ENCODE measurements around the gene CATSPERB. TPM values are rescaled to one million over a fixed set of nuclear protein-coding genes. Genes with fewer than 3 reads are reported as not detected.
"Not testable (repeated sequence)": the region's sequence is repeated elsewhere in the genome, so short reads cannot be mapped to it uniquely, and the experiment has no call there.

The CATSPERB gene, protein sequence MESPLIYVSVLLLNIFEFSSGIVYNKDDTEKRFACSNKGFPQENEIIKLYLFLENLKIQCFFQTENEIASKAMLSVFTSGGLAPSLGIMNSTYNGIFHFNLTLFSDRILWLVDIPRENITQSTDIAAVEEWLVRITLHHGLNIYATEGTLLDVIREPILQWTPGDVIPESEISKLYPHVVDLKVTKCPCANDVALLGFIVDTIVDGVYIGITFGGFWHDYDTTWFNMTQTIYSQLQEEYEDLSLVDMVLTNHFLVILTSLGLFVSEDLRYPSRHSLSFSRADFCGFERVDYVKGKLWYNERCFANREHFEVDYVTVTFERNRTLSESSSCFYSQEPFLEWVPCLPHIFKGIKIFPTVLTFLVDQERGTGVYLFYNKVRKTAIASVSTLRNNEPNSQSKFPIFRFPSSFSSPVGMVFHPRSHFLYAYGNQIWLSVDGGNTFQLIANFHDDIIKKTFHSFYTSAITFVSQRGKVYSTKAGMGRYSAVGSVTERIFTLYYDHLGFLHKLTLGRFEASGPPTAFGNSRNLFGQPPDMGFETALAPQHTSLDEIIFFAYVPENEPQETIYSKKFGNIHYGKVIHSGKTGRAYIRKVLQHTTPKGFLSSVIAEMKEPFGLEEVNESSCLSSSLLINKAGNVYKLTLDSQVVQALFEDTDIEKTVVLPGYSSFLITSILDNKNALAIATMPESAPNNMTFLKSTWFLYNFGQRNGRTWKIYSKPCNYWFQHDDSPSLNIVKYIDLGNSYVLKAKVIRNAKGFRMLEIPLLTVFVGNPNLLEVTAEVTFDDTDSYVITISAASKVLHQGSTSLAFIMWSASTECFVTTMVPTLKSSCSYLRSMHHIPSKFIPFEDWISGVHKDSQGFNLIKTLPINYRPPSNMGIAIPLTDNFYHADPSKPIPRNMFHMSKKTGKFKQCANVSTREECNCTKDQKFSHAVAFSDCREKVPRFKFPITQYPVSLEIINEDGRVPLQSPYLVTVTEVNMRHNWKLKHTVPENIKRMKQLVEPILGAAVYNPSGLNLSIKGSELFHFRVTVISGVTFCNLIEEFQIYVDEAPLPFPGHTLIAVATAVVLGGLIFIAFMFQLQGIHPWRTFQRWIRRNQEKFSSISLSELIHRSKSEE
- polyA plus RNA-seq (ENCODE audit: insufficient read depth in 1 of 5, insufficient read length in 5 of 5, low replicate concordance in 1 of 5): 1 to 10 TPM in 4 of 5 donors, under 1 TPM in 1; 0.64 to 2.0 (median 1.3) TPM
- long read RNA-seq, donor 1: 0 reads
- long read RNA-seq, donor 2: 0 reads
- long read RNA-seq, donor 3: 0 reads
- long read RNA-seq, donor 4: 0 reads
- long read RNA-seq, donor 5: 0 reads
- long read RNA-seq, donor 6: 0 reads
- long read RNA-seq, donor 7: 0 reads
- long read RNA-seq, donor 8: 0 reads

DNA sequence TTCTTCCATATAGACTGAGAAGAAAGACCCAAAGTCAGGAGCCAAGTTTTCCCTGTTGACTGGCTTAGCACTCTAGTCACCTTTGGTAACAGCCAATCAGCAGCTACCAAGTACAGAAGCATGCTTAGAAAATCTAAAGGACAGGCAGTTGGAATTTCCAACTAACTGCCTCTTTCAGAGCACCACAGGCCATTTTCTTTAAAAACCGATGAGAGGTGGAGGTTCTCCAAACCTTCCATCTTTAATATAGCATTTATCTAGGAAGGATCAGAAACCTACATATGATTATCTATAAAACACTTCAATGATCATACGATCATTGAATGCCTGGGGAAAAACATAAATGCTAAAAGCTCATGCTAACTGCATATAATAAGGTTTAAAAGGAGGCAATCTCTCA lies at the start of gene CATSPERB:
CATSPERB (minus strand) TSS at position 101 of the 400 bp plus-strand sequence. CDS start 2,607 bp downstream, outside the sequence.
- DNase-seq: no peak

DNA sequence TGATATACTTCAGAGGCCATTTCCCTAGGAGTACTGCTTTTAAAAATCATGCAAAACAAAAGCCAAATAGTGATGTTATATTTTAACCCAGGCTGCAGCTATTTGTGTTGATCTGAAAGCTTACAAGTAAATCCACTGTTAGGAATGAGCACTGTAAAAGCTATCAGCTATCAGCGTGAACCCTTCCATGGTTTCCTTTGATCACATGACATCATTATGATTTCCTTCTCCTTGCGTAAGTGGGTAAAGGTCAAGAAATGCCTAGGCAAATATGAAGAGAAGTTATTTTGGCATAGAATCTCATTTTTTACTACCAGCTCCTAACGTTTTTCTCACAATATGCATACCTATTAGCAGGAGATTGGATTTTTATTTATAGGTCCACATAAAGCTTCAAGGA lies 48.6 kb upstream of the CATSPERB start:
- no peak for DNase-seq

DNA sequence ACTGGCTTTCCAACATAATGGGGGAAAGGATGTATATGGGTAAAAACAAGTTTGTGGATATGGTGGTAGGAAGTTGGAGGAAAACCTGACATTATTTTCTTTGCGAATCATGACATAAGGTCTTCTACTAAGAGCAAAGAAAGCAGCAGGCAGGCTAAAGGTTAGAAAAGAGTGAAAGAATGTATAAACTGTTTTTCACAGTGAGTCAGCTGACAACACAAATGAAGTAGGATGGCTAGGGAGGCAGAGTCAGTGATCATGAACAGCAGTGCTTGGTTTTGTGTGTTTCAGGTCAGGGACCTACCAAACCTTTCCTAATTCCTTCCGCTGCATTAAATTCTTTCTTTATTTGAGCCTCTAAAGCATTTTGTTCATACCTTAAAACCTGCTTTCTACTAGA lies 46.3 kb upstream of the CATSPERB start:
- no peak for DNase-seq

DNA sequence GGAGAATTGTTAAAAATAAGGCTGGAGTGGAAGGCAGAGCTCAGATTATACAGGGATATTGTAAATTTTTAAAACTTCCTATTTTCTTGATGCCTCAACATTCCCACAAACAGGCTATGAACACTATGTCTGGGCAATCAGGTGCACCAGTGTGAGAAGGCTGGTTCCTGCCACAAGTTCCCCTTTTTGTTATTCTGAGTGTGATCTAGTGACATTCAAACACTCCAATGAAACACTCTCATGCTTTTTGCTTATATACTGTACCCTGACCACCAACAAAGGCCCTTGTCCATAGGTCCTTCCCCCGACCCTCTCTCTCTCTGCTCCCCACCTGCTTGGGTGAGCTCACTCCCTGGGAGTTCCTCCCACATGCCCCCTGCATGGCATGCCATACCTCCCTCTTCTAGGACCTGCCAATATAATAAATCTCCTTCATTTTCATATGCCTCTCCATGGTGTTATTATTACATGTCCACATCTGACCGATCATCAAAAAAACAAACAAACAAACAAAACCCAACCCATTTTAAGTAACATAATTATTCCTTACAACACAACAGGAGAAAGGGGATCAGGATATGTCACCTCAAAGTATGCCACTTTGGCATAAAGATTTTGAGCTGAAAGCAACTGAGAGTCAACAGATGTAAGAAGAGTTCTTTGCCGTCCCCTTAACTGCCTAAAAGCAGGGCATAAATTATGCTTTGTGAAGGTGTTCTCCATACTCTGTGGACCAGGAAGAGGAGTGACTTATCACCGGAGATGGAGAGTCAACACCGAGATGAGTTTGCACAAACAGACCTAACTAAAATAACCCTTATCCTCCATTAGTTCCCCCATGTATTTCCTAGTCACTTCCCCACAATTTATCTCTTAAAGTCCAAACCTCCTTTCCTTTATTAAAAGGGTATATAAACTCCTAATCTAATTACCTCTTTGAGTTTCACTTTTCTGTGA lies 42.5 kb upstream of the CATSPERB start:
- no peak for DNase-seq

DNA sequence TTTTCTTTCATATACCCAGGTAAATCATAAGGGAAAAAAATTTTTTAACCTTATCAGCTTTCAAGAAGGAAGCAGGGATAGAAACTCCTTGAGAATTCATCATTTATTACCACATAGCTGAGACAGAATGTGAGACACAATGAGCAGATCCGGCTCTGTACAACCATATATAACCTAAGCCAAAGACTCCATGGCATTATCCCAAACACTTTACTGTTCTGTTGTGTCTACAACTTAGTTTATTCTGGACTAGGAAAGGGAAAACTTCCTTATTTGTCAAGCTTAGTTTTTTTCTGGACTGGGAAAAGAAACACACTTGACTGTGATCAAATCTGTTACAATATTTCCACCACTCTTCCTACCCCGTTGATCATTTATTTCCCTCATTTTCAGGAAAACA lies 38.3 kb upstream of the CATSPERB start:
- DNase-seq: no peak

DNA sequence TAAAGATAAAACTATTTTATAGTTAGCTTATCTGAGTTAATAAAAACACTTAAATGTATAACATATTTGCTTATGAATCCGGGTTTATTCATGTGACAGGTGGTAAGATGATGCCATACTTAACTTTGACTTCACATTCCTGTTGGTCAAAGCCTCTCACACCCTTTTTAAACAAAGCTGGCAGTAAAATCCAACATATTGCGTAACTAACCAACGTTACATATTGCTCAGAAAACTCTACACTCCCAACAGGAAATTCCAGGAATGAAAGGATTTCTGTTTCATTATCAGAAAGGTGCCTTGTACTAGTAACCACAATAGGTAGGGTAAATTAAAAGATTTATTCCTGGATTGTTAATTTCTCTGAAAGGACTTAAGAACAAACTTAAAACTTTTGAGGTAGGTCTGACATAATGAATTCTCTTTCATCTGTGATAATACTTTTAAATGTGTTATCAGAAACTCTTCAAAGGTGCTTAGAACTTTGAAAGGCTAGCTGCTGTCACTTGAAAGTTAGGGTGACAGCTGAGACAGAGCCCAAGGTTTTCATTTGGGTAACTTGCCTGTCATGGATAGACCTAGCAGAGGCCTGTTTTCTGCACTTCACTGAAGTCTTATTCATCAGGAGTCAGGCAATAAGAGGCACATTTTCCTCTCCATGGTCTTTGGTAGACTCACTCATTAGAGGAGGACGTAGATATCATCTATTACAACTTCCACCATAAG lies 23.8 kb upstream of the CATSPERB start:
- DNase-seq: peak in 1 of 2 donors; percentile 28

DNA sequence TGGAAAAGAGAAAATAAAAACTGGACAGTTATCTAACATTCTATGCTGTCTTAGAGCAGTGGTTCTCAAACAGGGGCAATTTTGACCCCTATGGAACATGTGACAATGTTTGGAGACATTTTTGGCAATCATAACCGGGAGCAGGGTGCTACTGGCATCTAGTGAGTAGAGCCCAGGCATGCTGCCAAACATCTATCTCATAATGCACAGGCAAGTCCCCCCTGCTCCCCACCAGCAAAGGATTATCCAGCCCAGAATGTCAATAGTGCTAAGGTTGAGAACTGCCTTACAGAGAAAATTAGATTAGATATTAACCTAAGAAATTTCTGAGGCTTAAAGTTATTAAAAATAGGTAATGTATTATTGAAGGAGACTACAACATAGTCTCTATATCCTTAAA lies 22.9 kb upstream of the CATSPERB start:
- DNase-seq: peak in 1 of 2 donors; percentile 27

DNA sequence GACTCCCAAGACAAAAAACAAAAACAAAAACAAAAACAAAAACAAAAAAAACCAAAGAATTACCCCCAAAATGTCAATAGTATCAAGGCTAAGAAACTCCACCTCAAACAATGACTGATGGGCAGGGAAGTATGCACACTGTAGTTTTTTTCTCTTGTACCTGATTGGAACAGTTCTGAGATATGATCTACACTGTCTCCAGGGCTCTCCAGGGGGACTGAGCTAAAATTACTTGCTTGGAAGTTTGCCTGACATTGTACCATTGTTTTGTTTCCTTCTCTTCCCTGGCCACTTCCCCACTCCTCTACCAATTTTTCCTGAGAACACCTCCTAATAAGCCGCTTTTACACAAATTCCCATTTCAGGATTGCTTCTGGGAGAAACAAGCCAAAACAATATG lies 22.3 kb upstream of the CATSPERB start:
- no peak for DNase-seq

DNA sequence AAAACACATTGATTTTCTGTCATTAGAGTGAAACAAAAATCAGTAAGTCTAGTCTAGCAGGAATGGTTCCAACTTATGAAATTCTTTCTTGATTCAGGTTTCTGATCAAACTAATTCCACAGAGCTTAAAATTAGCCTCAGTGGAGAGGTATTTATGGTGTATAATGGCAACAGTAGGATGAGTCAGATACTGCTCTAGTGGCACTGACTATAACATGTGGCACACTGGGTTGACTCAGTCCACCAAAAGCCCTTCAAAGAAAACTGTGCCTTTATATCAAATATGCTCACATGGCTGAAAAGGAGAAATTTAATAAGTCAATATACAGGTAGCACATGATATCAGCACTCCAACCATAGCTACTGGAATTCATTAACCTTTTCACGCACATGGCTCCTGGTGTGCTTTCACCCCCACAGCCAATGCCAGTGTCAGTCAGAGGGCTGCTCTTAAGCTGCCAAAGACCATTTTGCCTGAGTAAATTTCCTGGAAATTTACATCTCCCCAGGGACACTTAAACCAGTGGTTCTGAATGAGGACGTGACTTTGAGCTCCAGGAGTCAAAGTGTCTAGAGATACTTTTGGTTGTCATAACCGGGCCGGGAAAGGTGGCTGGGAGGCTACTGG lies 21.7 kb upstream of the CATSPERB start:
- DNase-seq: no peak

DNA sequence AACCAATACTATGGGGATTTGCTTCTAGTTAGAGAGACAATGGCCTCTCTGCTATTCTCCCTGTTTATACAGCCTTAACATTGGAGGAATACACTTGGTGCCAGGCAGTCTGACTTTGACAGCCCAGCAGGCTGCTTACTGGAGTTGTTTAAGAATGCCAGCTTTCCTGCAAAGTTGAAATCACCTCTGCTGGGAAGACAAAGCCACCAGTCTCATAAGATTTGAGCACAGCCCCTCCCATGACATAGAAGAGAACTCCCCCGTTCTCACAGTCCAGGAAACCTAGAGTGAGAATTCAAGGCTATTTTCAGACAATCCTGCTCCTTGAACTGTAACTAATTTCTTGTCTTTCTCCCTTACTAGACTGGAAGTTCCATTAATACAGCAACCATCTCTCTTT lies 21.1 kb upstream of the CATSPERB start:
- no peak for DNase-seq

DNA sequence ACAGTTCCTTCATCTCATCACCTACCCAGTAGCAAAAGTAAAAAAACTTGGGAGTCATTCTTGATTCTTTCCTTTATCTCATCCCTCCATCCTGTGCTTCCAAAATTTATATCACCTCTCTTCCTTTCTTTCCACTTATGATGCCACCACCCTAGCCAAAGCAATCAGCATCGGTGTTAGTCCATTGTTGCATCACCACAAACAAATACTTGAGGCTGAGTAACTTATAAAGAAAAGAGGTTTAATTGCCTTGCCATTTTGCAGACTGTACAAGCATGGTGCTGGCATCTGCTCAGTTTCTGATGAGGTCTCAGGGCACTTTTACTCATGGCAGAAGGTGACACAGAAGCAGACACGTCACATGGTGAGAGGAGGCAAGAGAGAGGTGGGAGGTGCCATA lies 19.8 kb upstream of the CATSPERB start:
- no peak for DNase-seq

DNA sequence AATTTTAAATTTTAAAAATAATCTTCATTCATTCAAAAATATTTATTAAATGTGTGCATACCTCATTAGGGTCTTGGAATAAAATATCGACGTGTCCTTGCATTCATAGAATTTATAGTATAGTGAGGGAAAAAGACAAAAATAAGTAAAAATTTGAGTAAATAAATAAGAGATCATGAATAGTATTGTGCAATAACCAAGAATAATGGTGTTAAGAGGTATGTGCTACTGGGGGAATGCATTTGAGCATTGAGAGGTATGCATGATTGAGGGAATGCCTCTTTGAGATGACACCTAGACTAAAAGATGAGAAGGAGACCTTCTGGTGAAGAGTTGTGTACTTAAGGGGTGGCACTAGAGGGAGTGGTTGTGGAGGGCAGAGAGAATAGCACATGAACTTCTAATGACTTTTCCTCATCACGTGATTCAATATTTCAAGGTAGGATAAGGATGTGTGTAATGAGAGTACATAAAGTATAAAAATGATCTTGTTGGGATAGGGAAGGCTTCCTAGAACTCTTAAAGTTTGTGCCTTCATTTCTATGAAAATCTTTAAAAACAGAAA lies 18.8 kb upstream of the CATSPERB start:
- DNase-seq: no peak

DNA sequence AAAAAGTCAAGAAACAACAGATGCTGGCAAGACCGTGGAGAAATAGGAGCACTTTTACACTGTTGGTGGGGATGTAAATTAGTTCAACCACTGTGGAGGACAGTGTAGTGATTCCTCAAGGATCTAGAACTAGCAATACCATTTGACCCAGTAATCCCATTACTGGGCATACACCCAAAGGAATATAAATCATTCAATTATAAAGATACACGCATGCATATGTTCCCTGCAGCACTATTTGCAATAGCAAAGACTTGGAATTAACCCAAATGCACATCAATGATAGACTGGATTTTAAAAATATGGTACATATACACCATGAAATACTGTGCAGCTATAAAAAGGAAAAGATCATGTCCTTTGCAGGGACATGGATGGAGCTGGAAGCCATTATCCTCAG lies 18.0 kb upstream of the CATSPERB start:
- no peak for DNase-seq

DNA sequence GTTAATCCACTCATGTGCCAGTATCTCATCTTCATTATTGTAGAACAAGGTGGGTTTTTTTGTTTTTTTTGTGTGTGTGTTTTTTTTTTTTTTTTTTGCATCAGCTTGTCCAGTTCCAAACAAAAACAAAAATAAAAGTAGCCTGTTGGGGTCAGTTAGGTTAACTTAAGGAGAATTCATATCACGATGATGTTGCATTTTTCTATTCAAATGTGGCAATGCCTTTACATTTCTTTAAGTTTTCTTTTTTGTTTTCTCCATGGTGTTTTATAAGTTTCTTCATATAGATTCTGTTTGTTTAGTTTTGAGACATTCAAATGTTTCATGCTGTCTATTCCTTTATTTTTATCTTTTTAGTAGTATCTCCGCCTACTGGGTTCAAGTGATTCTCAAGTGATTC lies 16.2 kb upstream of the CATSPERB start:
- no peak for DNase-seq

DNA sequence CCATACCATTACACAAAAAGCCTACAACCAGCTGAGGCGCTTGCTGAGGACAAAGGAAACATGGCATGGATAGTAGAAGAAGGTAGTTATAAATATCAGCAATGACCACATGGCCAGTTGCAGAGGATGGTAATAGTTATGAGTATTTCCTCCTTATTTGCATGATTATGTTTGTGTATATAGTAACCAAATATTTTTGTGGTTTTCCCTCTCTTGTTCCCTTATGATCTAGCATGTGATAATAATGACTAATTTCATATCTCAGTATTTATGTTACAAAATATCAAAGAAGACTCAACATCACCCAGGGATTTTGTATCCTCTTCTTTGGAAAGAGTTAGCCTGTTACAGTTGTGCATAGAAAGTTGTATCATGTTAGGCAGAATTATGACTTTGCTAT lies 13.5 kb upstream of the CATSPERB start:
- DNase-seq: no peak

DNA sequence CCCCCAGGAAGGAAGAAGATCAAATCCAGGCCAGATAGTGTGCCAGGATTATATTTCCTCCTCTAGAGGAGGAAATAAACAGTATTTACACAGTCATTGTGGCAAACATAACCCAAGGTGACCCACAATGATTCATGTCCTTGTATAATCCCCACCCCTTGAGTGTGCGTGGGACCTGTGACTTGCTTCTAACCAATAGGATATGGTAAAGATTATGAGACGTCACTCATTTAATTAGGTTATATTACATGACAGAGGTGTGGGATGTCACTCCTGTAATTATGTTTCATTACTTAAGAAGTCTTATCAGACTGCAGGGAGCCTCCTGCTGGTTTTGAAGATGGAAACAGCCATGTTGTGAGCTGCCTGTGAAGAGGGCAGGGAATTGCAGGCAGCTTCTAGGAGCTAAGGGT lies 12.2 kb upstream of the CATSPERB start:
- no peak for DNase-seq

DNA sequence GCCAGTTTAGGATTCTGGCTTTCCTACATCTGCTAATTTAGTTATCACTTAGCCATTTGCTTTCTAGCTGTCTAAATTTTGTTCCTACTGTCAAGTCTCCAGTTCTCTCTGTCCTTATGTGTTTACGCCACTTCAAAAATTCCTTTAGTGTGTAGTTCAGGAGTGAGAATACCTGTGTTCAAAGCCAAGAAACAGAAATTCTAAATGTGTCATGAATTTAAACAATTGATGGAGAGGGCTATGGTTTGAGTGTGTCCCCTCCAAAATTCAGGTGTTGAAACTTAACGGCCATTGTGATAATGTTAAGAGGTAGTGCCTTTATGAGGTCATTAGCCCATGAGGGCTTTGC lies 11.4 kb upstream of the CATSPERB start:
- DNase-seq: no peak

DNA sequence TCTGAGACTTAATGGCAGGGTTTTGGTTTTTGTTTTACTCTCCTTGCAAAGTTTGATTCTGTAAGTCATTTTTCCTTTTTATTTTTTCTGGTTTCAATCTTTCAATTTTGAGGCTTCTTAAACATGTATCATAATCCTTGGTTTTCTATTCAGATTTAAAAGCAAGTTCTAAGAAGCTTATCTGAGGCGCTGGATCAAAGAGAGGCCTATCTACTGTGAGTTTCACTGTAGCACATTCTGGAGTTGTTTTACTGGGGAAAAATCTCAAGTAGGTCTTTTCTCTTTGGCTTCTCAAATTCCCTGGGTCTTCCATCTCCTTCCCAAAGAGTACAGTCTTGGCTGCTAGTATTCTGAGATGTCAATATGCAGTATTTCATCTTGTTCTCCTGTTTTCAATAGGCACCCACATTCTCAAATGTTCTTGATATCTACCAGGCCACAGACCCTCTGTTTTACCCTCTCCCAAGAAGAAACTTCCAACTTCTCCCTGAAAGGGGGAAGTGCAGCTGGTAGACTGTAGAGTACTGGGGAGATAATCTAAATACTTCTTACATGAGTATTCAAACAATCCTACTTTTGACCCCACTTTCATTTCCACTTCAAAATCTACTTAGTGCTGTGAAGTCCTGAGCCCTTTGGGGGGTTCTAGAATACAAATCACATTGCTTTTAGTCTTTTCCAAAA lies 10.9 kb upstream of the CATSPERB start:
- no peak for DNase-seq

DNA sequence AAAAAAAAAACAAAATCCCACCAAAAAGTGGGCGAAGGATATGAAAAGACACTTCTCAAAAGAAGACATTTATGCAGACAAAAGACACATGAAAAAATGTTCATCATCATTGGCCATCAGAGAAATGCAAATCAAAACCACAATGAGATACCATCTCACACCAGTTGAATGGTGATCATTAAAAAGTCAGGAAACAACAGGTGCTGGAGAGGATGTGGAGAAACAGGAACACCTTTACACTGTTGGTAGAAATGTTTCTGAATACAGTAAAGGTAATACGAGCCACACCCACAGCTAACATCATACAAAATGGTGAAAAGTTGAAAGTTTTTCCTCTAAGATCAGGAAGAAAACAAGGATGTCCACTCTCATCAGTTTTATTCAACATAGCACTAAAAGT lies 8.0 kb upstream of the CATSPERB start:
- not testable (repeated sequence) for DNase-seq

Data from right lung (tissue), 10 donors.